NCI-H146 treated with DMSO at 0.1 percent for 48 hours (cell line): ENCODE data around the gene CTCF.

Experiments used
- DNase-seq: peaks from one replicate; lab custom pipeline; 2025; ENCODE audit not compliant: unreplicated experiment; lab: John Stamatoyannopoulos, UW

The CTCF gene

DNA sequence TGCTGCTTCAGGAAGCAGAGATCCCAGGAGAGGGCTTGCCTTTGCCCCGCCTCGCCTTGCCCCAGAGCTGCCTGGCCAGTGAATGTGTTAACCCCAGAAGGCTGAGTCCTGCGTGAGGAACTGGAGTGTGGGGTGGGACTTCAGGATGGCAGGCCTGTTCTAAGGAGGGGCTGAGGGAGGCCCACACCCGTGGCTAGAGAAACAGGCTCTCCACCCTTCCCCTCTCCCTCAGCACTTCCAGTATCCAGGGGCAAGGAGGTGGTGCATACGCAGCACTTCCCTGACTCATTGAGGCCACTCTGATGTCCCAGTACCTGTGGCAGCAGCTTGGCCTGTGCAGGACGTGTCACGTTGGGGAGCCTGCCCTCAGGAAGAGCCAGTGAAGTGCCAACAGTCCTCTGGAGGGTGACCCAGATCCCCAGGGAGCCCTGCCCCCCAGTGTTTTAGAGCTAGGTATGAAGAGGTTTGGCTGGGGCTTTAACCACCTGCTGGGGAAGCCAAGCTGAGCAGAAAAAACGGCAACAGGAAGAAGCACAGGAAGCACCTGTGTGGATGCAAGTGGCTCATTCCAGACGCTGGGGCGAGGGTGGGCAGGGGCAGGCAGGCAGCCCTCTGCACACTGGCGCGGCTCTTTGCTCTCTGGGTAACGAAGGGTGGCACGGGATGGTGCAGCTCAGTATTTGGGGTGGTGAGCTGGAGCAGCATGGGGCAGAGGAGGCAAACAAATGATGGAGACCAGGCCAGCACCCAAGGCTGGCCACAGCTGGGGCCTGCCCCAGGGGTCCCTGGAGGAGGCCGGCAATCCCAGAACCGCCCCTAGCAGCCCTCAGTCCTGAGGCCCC lies 14.7 kb upstream of the CTCF start:
- DNase-seq = no peak

DNA sequence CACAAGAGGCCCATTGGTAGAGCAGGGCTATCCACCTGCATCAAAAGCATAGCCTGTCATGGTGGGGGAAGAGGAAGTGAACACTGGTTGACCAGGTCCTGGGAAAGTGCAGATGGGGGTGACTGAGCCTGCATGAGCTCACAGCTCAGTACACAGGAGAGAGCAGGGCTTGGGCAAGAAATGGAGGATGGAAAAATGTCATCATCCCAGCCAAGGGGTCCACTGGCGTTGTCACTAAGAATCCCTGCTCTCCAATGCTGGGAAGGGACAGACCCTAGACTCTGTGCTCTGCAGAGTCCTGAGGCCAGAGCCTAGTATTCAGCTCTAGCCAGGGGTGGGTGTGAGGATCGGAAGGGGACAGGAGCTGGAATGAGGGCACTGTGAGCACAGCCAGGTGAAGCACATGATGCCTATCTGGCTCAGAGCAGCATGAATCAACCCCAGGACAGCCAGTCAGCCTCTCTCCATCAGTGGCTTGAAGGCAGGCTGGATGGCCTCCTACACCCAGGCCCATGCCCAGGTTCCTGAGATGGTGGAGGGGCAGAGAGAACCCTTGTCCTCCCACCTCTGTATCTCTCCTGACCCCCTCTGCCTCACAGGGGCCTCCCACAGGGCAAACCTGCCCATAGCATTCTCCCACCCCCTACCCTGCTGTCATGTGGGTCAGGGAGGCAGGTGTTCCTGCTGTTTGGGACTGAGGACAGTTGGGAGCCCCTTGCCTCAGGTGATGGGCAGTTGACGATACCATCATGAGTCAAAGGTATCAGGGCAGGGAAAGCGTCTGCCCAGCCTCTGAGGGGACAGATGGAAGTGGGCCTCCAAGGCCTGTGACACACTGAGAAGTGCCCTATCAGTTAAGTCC lies 13.8 kb upstream of the CTCF start:
- no peak for DNase-seq

DNA sequence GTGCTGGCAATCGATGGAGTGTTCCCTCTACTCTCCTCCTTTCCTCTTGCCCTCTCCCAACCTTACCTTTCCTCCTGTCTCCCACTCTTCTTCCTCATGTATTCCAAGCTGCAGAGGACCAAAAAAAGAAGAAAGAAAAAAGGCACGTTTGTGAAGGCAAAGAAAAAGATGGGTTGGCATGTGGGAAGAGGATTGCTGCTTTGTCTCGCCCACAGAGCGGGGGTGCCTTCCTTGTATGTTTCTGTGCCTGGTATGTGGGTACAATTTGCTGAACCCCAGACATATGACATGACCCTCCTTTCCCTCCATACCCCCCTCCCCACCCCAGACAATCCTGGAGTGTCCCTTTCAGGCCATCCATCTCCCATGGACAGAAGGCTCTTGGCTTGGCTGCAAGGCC lies 13.1 kb upstream of the CTCF start:
- no peak for DNase-seq

DNA sequence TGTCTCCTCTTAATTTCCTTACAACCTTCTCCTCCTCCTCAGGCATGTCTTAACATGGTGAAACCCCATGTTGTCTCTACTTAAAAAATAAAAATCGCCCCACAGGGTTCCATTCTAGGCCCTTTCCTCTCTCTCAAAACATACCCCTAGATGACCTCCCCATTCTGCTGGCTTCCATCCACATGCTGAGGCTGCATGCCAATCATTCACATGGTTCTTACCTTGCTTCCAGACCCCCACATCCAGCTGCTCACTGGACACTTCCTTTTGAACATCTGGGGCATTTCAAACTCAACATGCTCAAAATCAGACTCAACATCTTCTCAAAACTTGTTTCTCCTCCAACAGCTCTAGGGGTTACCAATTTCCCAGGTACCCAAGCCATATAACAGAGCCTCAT lies 12.4 kb upstream of the CTCF start:
- DNase-seq = no peak

DNA sequence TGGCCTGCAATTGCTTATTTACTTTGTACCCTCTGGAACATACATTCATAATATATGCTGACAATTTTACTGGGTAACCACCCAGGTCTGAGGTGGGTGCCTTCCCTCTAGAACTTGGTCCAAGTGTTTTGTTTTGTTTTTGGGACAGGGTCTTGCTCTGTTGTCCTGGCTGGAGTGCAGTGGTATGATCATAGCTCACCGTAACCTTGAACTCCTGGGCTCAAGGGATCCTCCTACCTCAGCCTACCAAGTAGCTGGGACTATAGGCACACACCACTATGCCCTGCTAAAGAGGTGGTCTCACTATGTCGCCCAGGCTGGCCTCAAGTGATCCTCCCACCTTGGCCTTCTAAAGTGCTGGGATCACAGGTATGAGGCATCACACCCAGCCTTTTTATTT lies 11.2 kb upstream of the CTCF start:
- DNase-seq = no peak

DNA sequence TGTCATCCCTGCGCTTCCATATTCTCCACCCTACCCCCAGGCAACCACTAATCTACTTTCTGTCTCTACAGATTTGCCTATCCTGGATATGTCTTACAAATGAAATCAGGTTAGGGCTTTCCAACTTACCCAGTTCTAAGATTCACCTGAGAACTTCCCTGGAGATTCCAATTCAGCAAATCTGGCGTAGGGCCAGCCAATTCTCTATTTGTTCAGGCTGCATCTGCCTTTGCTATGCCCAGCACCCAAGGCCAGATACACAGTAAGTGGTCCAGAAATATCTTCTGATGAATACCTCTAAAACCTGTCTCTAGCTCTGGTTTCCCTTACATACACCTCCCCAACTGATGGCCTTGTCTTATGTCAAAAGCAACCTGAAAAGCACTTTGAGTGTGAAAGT lies 10.4 kb upstream of the CTCF start:
- DNase-seq = no peak

DNA sequence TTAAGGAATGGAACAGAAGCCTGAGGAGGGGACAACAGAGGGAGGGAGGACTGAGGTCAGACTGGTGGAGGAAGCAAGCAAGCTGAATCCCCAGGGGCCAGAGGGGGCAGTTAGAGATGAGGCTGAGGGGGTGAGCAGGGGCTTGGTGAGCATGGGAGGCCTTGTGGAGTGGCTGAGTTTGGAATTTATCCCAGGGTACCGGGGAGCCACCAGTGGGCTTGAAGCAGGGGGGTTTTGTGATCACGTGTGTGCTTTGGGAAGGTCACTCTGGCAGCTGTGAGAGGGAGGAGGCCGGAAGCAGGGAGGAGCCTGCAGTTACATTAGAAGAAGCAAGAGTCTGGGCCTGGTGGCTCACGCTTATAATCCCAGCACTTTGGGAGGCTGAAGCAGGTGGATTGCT lies 9.8 kb upstream of the CTCF start:
- DNase-seq = no peak

DNA sequence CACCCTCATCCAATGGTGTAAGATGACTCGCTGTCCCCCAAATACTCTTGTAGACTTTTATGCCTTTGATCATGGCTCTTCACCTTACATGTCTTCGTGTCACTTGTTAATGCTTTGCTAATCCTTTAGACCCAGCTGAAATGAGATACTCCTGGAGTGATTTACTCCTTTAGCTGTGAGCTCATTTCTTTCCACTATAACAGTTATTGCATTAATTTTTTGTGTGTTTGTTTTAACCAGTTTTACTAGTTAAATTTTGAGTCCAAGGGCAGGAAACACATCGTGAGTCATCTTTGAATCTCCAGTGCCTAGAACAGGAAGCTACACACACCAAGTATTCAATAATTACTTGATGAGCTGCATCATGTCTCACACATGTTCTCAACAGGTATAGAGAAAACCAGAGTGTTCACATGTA lies 6.5 kb upstream of the CTCF start:
- DNase-seq = no peak

DNA sequence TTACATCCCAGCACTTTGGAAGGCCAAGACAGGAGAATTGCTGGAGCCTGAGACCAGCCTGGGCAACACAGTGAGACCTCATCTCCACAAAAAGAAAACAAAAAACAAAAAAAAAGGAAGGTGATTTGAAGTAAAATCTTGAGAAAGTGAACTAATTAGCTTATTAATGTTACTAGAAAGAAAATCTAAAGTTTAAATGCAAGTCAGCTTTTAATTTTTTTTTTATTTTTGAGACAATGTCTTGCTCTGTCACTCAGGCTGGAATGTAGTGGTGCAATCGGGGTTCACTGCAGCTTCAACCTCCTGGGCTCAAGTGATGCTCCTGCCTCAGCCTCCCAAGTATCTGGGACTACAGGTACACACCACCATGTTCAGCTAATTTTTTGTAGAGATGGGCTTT lies 3.5 kb upstream of the CTCF start:
- no peak for DNase-seq

DNA sequence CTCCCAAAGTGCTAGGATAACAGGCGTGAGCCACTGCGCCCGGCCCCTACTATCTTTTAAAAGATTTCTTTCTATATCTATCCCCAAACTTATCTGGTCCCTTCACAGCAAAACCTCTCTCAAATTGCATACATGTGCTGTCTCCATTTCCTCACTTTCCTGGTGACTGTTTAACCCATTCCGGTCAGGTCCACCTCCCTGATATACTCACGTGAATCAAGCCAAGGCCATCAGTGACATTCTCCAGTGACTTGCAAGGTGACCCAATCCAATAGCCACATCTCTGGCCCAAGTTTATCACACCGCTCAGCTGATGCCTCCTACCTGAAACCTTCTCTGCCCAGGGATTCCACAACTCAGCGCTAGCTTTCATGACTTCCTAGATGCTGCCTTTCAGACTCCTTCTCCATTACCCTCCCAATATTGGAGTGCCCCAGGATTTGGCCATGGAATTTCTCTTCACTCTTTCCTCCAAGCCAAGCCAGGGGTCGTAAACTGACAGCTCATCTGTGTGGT lies 1.4 kb upstream of the CTCF start:
- DNase-seq = no peak

DNA sequence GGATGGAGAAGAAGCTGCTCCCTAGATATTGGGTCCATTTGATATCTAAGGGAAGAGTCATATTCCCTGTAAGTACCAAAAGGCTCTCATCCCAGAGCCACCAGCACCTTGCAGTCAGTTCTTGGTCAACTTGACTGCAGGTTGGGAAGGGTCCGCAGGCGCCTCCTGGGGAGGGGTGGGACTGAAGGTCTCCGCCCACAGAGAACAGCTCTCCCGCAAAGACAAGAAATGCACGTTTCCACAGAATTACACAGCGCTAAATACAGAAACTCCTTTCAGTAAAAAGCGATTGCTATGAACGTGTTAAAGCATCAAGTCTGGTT lies 864 bp upstream of the CTCF start:
- no peak for DNase-seq

DNA sequence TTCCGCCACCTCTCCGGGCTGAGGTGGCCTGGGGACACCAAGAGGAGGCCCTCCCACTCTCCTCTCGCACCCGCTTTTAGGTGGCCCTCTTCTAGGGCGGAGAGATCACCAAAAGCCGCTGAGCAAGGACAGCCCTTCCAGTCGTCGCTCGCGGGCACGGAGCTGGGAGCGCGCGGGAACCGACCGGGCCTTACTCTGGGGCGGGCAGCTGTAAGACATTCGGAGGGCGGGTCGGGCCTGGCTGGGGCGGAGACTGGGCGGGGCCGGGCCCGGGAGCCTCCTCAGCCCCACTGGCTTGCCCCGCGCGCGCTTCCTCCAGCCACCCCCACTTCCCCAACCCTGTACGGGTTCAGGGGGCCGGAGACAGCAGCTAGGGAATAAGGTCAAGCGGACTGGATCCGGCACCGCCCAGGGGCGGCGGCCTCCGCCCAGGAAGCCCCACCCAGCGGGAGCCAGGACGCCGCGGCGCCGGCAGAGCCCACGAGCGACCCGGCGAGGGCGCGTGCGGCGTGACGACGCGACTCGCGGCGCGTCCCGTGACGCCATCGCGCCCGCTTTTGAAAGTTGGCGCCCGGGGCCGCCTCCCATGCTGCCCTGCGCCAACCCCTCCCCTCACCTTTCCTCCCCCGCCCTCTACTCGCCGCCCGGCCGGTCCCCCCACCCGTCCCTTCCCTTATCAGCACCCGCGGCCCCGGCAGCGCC lies 351 bp upstream of the CTCF start:
- peak; percentile 88 for DNase-seq

DNA sequence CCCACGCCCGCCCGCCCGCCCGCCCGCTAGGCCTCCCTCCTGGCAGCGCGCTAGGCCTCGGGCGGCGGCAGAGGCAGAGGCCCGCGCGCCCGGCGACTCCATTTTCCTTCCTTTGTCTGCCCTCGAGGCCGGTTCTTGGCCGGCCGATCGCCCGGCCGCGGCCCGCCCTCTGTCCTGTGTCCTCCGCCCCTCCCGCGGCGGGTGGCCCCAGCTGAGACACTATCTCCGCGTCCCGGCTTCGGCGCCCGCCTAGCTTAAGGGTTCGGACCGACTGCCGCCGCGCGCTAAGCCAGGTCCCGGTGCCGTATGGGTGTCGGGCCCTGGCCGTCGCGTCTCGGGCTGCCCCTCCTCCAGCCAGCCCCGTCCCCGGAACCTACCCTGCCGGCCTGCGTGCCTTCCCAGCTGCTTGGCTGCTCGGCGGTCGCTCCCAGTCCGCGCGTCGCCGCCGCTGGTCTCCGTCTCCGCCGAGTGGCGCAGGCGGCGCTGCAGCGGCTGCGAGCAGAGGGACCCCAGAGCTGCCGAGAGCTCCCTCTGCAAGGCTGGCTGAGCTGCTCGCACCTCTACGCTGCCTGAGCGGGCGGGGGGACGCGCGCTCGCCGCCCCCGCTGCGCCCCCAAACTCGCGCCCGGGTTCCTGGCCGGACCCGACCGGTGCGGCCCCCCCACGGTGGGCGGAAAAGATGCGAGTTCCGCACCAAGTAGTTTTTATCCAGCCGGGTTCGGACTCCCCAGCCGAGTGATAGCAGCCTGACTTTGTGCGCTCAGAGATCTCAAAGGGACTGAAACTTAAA lies 787 bp downstream of the CTCF start:
- peak; percentile 4 for DNase-seq

DNA sequence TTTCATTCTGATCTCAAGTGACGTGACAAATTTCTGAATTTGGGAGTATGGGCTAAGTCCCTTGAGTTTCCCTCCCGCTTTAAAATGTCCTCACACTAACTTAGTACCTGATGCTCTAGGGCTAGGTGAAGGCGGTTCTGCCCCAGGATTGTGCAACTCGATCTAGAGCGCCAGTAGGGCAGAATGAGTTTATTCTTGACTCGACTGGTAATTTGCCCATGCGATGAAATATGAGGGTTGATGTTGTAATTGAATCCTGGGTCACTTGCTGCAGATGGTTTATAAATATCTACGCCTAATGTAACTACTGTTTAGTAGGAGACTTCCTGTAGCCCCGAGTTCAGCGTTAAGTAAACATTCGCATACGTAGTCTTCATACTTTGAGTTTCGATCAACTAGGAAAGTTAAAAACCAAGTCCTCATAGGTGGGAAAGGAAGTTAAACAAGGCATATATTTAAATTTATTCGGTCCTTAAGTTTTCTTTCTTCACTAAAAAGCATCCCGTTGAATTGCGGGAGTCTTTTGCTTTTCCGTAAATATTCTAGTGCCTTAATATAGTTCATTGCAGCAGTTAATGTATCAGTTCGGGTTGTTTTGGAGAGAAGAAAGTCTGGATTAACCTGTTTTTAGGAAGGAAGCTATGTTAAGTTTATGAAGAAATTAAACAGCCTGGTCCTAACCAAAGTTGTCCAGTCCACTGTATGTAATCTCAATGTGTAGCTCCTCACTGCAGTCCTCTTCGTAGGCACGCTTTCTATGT lies 1.6 kb downstream of the CTCF start:
- DNase-seq = peak; percentile 10

DNA sequence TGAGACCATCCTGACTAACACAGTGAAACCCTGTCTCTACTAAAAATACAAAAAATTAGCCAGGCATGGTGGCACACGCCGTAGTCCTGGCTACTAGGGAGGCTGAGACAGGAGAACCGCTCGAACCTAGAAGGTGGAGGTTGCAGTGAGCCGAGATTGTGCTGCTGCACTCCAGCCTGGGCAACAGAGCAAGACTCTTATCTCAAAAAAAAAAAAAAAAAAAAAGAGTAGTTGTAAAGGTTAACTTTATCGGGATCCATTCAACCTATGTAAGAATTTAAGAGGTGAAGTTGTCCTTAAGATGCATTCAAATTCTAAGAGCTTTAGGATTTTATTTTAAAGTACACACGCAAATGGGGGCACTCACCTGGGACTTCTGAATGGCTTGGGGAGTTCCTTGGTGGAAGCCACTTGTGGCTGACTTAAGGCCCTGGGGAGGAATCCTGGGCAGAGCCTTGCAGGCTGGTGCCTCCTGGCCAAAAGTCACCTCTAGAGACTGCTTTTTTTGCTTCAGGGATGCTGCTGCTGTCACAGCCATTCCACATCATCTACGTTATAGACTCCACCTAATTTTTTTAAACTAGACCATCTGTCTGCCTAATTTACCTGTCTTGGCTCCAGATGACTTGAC lies 3.3 kb downstream of the CTCF start:
- DNase-seq = no peak

DNA sequence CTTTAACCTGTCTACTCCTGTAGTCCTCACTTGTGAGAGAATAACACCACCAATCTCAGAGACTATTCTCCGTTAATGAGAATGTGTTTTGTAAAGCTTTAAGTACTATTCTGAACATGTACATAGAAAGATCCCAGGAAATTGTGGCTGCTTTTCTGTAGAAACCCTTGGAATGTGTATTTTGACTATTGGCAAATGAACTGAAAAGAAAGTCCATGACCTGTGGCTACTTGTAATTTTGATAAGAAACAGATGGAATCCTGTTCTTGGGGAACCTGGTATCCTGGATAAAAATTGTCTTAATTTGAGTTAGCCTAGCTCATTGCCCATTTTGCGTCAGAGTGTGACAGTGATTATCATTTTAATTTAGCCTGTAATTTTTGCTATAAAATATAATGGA lies 9.1 kb downstream of the CTCF start:
- DNase-seq = no peak

DNA sequence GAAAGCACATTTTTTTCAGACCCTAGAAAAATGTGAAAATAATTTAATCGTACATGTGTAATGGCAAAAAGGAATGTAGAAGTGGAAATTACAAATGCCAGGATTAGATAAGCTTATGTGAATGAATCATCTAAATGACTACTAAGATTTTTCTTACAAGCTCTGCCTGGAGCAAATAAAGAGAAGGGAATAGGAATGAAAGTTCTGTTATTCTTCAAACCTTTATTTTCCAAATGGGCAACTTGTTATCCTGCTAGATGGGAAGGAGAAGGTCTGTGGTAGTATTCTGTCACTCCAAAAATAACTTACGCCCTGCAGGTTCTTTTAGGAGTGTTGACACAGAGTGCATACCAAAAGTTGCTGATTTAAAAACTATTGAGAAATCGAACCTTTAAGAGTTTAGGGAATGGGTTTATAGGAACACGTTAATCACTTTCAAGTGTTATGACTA lies 9.7 kb downstream of the CTCF start:
- DNase-seq = no peak

DNA sequence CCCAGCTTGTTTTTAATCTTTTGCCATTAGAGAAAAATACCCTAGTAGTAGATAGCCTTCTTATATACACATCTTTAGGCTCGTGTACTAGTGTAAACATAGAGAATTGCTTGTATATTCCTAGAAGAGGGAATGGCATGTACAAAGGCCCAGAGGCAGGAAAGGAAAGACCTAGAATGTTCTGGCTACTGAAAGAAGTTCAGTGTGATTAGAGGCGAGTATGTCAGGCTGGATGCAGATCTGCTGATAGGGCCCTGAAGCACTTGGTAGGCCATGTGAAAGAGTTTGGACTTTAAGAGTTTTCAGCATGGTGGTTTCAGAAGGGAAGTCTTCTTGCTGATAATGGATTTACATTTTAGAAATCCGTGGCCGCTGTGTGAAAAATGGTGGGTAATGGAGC lies 17.4 kb downstream of the CTCF start:
- no peak for DNase-seq

DNA sequence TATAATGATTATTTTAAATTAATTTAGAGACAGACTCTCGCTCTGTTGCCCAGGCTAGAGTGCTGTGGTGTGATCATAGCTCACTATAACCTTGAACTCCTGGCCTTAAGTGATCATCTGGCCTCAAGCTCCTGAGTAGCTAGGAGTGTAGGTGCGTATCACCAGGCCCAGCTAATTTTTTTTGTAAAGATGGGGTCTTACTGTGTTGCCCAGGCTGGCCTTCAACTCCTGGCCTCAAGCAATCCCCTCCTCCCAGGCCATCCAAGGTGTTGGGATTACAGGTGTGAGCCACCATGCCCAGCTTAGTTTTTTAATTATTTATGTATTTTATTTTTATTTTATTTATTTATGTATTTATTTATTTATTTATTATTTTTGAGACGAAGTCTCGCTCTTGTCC lies 17.9 kb downstream of the CTCF start:
- DNase-seq = no peak

DNA sequence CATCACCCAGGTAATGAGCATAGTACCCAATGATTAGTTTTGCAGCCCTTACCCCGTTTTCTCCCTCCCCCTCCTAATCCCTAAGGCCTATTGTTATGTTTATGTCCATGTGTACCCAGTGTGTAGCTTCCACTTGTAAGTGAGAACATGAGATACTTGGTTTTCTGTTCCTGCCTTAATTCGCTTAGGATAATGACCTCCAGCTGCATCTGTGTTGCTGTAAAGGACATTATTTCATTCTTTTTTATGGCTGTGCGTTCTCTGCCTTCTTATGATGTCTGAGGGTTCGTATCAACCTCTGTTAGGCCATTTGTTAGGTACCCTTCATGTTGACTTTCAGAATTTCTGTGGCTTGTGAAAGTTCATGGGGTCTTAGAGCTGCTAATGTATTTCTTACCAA lies 31.0 kb downstream of the CTCF start:
- DNase-seq = no peak
